K562 (cell line): ENCODE data around the gene CARD11.

Experiments used
- AFF4 ChIP-seq: sonication (generic); formaldehyde crosslinking; IDR thresholded peaks from 2 replicates; pipeline ENCODE4 v1.8.0; 2023; ENCODE audit warnings: mild to moderate bottlenecking, missing genetic modification reagents
- CBX2 ChIP-seq: fragments of 200-600 bp; sonication (generic); IDR thresholded peaks from one replicate; pipeline ENCODE4 v1.6.1; 2012; ENCODE audit warnings: mild to moderate bottlenecking, low read length, inconsistent platforms; ENCODE audit not compliant: insufficient read depth, poor library complexity, severe bottlenecking
- CHD2 ChIP-seq: IDR thresholded peaks from 2 replicates; pipeline ENCODE4 v1.6.1; 2011; ENCODE audit warnings: low read depth, low read length
- EP300 ChIP-seq: IDR thresholded peaks from 2 replicates; pipeline ENCODE4 v1.6.1; 2012; ENCODE audit warnings: low read length, improper control_type of control experiment
- HCFC1 ChIP-seq: IDR thresholded peaks from 2 replicates; pipeline ENCODE4 v1.6.1; 2012; ENCODE audit warnings: low read depth, low read length, improper control_type of control experiment
- MYBL2 ChIP-seq, 2 experiments: fragments of 450-650 bp in 1 of 2; sonication (generic) in 1 of 2; formaldehyde crosslinking in 1 of 2; IDR thresholded peaks; 2 replicates each; pipeline versions ENCODE4 v1.6.1 to v1.8.1; 2017 to 2022; ENCODE audit warnings: borderline replicate concordance in 1 of 2, inconsistent platforms in 1 of 2, low read depth in 1 of 2, mild to moderate bottlenecking in 1 of 2, missing genetic modification reagents in 1 of 2, moderate library complexity in 1 of 2
- SRF ChIP-seq, 2 experiments: fragments of 250-450, 450-650 bp in 1 of 2; sonication (Bioruptor Pico) in 1 of 2; sonication (generic) in 1 of 2; formaldehyde crosslinking; IDR thresholded peaks; 2 replicates each; pipeline versions ENCODE4 v1.5.0 to v1.5.1; 2020 to 2022; ENCODE audit warnings: mild to moderate bottlenecking in 1 of 2, missing genetic modification reagents in 1 of 2
- USF2 ChIP-seq: sonication (generic); formaldehyde crosslinking; IDR thresholded peaks from 2 replicates; pipeline ENCODE4 v1.5.0; 2020; ENCODE audit warnings: missing genetic modification reagents
- ZNF282 ChIP-seq: sonication (generic); formaldehyde crosslinking; IDR thresholded peaks from 2 replicates; pipeline ENCODE4 v1.8.1; 2023; ENCODE audit warnings: missing genetic modification reagents
- ZNF655 ChIP-seq: fragments of 250-450 bp; sonication (Bioruptor Pico); IDR thresholded peaks from 2 replicates; pipeline ENCODE4 v1.5.0; 2021
- TF ChIP-seq, protein P1 (sequence below), 3 experiments: IDR thresholded peaks in 2 of 3; conservative IDR thresholded peaks in 1 of 3; 2 replicates each; pipeline ENCODE4 v1.5.1; 2011 to 2012; ENCODE audit warnings: low read length in 3 of 3, mild to moderate bottlenecking in 3 of 3, control low read depth in 2 of 3, improper control_type of control experiment in 1 of 3, inconsistent platforms in 1 of 3, low read depth in 1 of 3, mixed read lengths in 1 of 3, moderate library complexity in 1 of 3; ENCODE audit not compliant: insufficient read depth in 2 of 3
- TF ChIP-seq, protein P2 (sequence below): sonication (generic); formaldehyde crosslinking; IDR thresholded peaks from 2 replicates; pipeline ENCODE4 v1.8.1; 2022; ENCODE audit warnings: missing genetic modification reagents
- TF ChIP-seq, protein P3 (sequence below), 2 experiments: fragments of 450-650 bp in 1 of 2; sonication (generic) in 1 of 2; formaldehyde crosslinking in 1 of 2; IDR thresholded peaks in 1 of 2; conservative IDR thresholded peaks in 1 of 2; 2 replicates each; pipeline versions ENCODE4 v1.6.1 to v1.8.1; 2016 to 2023; ENCODE audit warnings: mild to moderate bottlenecking in 2 of 2, moderate library complexity in 2 of 2, inconsistent platforms in 1 of 2, missing genetic modification reagents in 1 of 2

DNA sequence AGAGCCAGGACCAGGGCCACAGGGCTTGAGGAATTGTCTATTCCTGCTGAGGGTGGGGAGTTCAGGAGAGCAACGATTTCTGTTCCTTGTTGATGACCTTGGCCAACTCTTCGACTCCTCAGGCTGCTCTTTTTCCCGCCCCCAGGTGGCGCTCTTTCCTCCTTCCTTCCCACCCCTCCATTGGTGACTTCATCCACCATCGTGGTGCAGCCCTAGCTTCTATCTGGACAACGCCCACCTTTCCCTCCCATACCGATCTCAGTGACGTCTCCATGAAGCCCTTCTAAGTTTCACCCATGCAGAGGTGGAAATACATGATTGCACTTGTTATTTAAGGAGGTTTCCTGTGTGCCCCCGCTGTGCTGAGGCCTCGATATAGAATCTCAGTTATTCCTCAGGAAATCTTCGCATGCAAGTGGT lies 22.1 kb upstream of the CARD11 start:
- no peak for TF ChIP-seq CBX2
- TF ChIP-seq MYBL2 (IDR thresholded peaks at IDR 0.05; ENCODE audit: low read depth), result no peak
- no peak for TF ChIP-seq MYBL2 (CRISPR knock-in tag; IDR thresholded peaks at IDR 0.05; ENCODE audit: borderline replicate concordance)
- TF ChIP-seq, protein P1, sequence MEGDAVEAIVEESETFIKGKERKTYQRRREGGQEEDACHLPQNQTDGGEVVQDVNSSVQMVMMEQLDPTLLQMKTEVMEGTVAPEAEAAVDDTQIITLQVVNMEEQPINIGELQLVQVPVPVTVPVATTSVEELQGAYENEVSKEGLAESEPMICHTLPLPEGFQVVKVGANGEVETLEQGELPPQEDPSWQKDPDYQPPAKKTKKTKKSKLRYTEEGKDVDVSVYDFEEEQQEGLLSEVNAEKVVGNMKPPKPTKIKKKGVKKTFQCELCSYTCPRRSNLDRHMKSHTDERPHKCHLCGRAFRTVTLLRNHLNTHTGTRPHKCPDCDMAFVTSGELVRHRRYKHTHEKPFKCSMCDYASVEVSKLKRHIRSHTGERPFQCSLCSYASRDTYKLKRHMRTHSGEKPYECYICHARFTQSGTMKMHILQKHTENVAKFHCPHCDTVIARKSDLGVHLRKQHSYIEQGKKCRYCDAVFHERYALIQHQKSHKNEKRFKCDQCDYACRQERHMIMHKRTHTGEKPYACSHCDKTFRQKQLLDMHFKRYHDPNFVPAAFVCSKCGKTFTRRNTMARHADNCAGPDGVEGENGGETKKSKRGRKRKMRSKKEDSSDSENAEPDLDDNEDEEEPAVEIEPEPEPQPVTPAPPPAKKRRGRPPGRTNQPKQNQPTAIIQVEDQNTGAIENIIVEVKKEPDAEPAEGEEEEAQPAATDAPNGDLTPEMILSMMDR (IDR thresholded peaks at IDR 0.05 in 2 of 3, conservative IDR thresholded peaks at IDR 0.05 in 1 of 3; ENCODE audit: insufficient read depth in 2 of 3, low read depth in 1 of 3, low read length in 3 of 3), result peak; percentile 72 to 79 (median 76)
- TF ChIP-seq SRF (CRISPR knock-in tag; IDR thresholded peaks at IDR 0.05), result no peak
- TF ChIP-seq, protein P2, sequence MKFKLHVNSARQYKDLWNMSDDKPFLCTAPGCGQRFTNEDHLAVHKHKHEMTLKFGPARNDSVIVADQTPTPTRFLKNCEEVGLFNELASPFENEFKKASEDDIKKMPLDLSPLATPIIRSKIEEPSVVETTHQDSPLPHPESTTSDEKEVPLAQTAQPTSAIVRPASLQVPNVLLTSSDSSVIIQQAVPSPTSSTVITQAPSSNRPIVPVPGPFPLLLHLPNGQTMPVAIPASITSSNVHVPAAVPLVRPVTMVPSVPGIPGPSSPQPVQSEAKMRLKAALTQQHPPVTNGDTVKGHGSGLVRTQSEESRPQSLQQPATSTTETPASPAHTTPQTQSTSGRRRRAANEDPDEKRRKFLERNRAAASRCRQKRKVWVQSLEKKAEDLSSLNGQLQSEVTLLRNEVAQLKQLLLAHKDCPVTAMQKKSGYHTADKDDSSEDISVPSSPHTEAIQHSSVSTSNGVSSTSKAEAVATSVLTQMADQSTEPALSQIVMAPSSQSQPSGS, result no peak
- TF ChIP-seq HCFC1, result no peak
- TF ChIP-seq ZNF282 (CRISPR knock-in tag), result no peak
- TF ChIP-seq ZNF655 (CRISPR knock-in tag), result no peak
- no peak for TF ChIP-seq AFF4
- TF ChIP-seq CHD2, result no peak
- 0 out of 2 replicates have a peak, but pooled peaks have one; percentile 11 for TF ChIP-seq EP300
- no peak for TF ChIP-seq USF2 (CRISPR knock-in tag)
- TF ChIP-seq, protein P3, sequence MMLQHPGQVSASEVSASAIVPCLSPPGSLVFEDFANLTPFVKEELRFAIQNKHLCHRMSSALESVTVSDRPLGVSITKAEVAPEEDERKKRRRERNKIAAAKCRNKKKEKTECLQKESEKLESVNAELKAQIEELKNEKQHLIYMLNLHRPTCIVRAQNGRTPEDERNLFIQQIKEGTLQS (IDR thresholded peaks at IDR 0.05), result peak; percentile 59
- TF ChIP-seq, protein P3 (CRISPR knock-in tag; conservative IDR thresholded peaks at IDR 0.05), result no peak
